Tibial nerve (tissue), 4 donors: ENCODE measurements around the gene TLCD3A. TPM values are rescaled to one million over a fixed set of nuclear protein-coding genes. Genes with fewer than 3 reads are reported as not detected.

Source experiments
- total RNA-seq, 4 donors: library from RNA; depleted of rRNA; stranded (reverse); fragments of >200 nt; gene quantifications; one replicate each; pipeline ENCODE4 v1.1.0, GENCODE V29; 2016

The TLCD3A gene
- total RNA-seq, 4 donors from 2014 or later: 3.9 to 6.3 (median 5.8) TPM

Other genes starting within 250 kb of the TLCD3A start
- gene VPS53, start 17.8 kb upstream of the TLCD3A start, total RNA-seq: 10 to 100 TPM; 24.1 to 47.0 (median 32.8) TPM
- 10 to 100 TPM in 3 of 4 donors, 1 to 10 TPM in 1; 9.9 to 29.0 (median 15.9) TPM for gene GEMIN4, start 19.7 kb downstream of the TLCD3A start, total RNA-seq
- gene GLOD4, start 49.7 kb downstream of the TLCD3A start, total RNA-seq: 10 to 100 TPM; 28.6 to 53.7 (median 37.0) TPM
- 10 to 100 TPM; 18.6 to 29.1 (median 24.8) TPM for gene MRM3, start 49.8 kb downstream of the TLCD3A start, total RNA-seq
- gene NXN, start 247.2 kb downstream of the TLCD3A start, total RNA-seq: 10 to 100 TPM in 3 of 4 donors, 1 to 10 TPM in 1; 6.6 to 28.4 (median 14.7) TPM